Neural cell (in vitro differentiated cells): ENCODE data around the gene RTL3. TPM values are rescaled to one million over a fixed set of nuclear protein-coding genes. Genes with fewer than 3 reads are reported as not detected.

ENCODE experiments used
- H2AFZ ChIP-seq: fragments of 200-600, 300-800 bp; sonication (generic), shearing (Covaris generic); 2 replicates; pipeline ENCODE4 v1.6.0; 2014; ENCODE audit warnings: low read depth, mild to moderate bottlenecking, antibody characterized with exemption, low read length, moderate library complexity
- H3F3A ChIP-seq: fragments of 200-600 bp; shearing (Covaris generic); 2 replicates; pipeline ENCODE4 v1.6.1; 2016; ENCODE audit warnings: mild to moderate bottlenecking, moderate library complexity, mixed read lengths, antibody characterized with exemption, low read length; ENCODE audit not compliant: insufficient read depth, poor library complexity, severe bottlenecking
- H3K27ac ChIP-seq: fragments of 200-600, 300-800 bp; sonication (generic), shearing (Covaris generic); 2 replicates; pipeline ENCODE4 v1.5.1; 2014; ENCODE audit warnings: mild to moderate bottlenecking, low read length, moderate library complexity
- H3K27me3 ChIP-seq: fragments of 300-800, 200-600 bp; sonication (generic), shearing (Covaris generic); 2 replicates; pipeline ENCODE4 v1.6.0; 2014; ENCODE audit warnings: mild to moderate bottlenecking, low read depth, low read length, moderate library complexity; ENCODE audit not compliant: insufficient read depth
- H3K36me3 ChIP-seq: fragments of 300-800, 200-600 bp; sonication (generic), shearing (Covaris generic); 2 replicates; pipeline ENCODE4 v1.5.1; 2014; ENCODE audit warnings: mild to moderate bottlenecking, antibody characterized with exemption, low read length, moderate library complexity; ENCODE audit not compliant: insufficient read depth
- H3K4me2 ChIP-seq: fragments of 300-800, 200-600 bp; sonication (generic), shearing (Covaris generic); 2 replicates; pipeline ENCODE4 v1.6.0; 2014; ENCODE audit warnings: mild to moderate bottlenecking, low read length
- H3K4me3 ChIP-seq: fragments of 300-800, 200-600 bp; sonication (generic), shearing (Covaris generic); 2 replicates; pipeline ENCODE4 v1.5.1; 2014; ENCODE audit warnings: mild to moderate bottlenecking, low read length, moderate library complexity
- H3K79me2 ChIP-seq: fragments of 200-600 bp; shearing (Covaris generic); replicated peaks from 2 replicates; pipeline ENCODE4 v1.6.0; 2014; ENCODE audit warnings: mild to moderate bottlenecking, low read length, moderate library complexity; ENCODE audit not compliant: insufficient read depth
- H3K9ac ChIP-seq: fragments of 300-800, 200-600 bp; sonication (generic), shearing (Covaris generic); 2 replicates; pipeline ENCODE4 v1.6.1; 2016; ENCODE audit warnings: mild to moderate bottlenecking, low read length, mixed read lengths
- H3K9me2 ChIP-seq: fragments of 200-600 bp; shearing (Covaris generic); 2 replicates; pipeline ENCODE4 v1.6.1; 2016; ENCODE audit warnings: mild to moderate bottlenecking, low read length, mixed read lengths; ENCODE audit not compliant: insufficient read depth
- H3K9me3 ChIP-seq: fragments of 200-600, 300-800 bp; sonication (generic), shearing (Covaris generic); 2 replicates; pipeline ENCODE4 v1.6.1; 2016; ENCODE audit warnings: mild to moderate bottlenecking, mixed run types, low read length, moderate library complexity, mixed read lengths
- H4K20me1 ChIP-seq: fragments of 200-600 bp; shearing (Covaris generic); 2 replicates; pipeline ENCODE4 v1.6.1; 2016; ENCODE audit warnings: mild to moderate bottlenecking, mixed run types; ENCODE audit not compliant: insufficient read depth
- EP300 ChIP-seq: fragments of 450-650 bp; conservative IDR thresholded peaks from 2 replicates; pipeline ENCODE4 v1.6.1; 2014; ENCODE audit warnings: antibody characterized with exemption, mild to moderate bottlenecking, moderate library complexity; ENCODE audit not compliant: poor library complexity, severe bottlenecking
- EZH2 ChIP-seq: fragments of 200-600, 300-800 bp; shearing (Covaris generic), sonication (generic); IDR thresholded peaks from 2 replicates; pipeline ENCODE4 v1.6.1; 2014; ENCODE audit warnings: antibody characterized with exemption, low read length, borderline replicate concordance, mild to moderate bottlenecking; ENCODE audit not compliant: insufficient read depth, poor library complexity, severe bottlenecking
- MXI1 ChIP-seq: fragments of 450-650 bp; conservative IDR thresholded peaks from 2 replicates; pipeline ENCODE4 v1.6.1; 2014; ENCODE audit warnings: antibody characterized with exemption, mild to moderate bottlenecking; ENCODE audit not compliant: poor library complexity, severe bottlenecking
- POLR2AphosphoS5 ChIP-seq: IDR thresholded peaks from 2 replicates; pipeline ENCODE4 v1.6.1; 2012
- RAD21 ChIP-seq: fragments of 450-650 bp; conservative IDR thresholded peaks from 2 replicates; pipeline ENCODE4 v1.6.1; 2014; ENCODE audit warnings: antibody characterized with exemption, mild to moderate bottlenecking, moderate library complexity
- REST ChIP-seq: IDR thresholded peaks from 2 replicates; pipeline ENCODE4 v1.6.1; 2012; ENCODE audit warnings: borderline replicate concordance
- SMC3 ChIP-seq: fragments of 450-650 bp; conservative IDR thresholded peaks from 2 replicates; pipeline ENCODE4 v1.6.1; 2014; ENCODE audit warnings: antibody characterized with exemption, mild to moderate bottlenecking, moderate library complexity; ENCODE audit not compliant: poor library complexity
- TAF1 ChIP-seq: IDR thresholded peaks from 2 replicates; pipeline ENCODE4 v1.6.1; 2012; ENCODE audit warnings: low read depth
- polyA plus RNA-seq: library from polyadenylated mRNA; depleted of rRNA; stranded (reverse); fragments of >200 nt; gene quantifications from 2 replicates; pipeline ENCODE4 v1.2.3, GENCODE V29; 2014
- TF ChIP-seq, protein P1 (sequence below): fragments of 450-650 bp; IDR thresholded peaks from 2 replicates; pipeline ENCODE4 v1.5.1; 2014; ENCODE audit warnings: antibody characterized with exemption, mild to moderate bottlenecking, moderate library complexity; ENCODE audit not compliant: poor library complexity, severe bottlenecking

RTL3 gene
- polyA plus RNA-seq, 1 donor from 2014 or later: not detected

DNA sequence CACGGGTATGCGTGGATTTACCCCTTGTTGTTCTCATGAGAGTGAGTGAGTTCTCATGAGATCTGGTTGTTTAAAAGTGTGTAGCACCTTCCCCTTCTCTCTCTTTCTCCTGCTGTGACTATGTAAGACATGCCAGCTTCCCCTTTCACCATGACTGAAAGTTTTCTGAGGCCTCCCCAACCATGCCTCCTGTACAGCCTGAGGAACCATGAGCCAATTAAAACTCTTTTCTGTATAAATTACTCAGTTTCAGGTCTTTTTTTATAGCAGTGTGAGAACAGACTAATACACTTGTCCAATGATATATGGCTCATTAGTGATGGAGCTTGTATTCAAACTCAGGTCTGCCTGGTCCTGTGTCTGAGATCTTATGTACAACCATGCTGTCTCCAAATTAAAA lies 28.5 kb upstream of the RTL3 start:
- no peak overlapping the region for H3K4me3 ChIP-seq
- H3K9ac ChIP-seq: no peak overlapping the region
- H3K79me2 ChIP-seq: no peaks in the 10 kb centered on the region
- no peaks in the 10 kb centered on the region for H3K36me3 ChIP-seq
- no peak overlapping the region for H3K27ac ChIP-seq
- no peaks in the 10 kb centered on the region for H3F3A ChIP-seq
- H3K4me2 ChIP-seq: no peak overlapping the region
- no peaks in the 10 kb centered on the region for H4K20me1 ChIP-seq
- no peaks in the 10 kb centered on the region for H3K27me3 ChIP-seq
- no peaks in the 10 kb centered on the region for H3K9me3 ChIP-seq
- no peak for TF ChIP-seq EZH2
- no peak for TF ChIP-seq EP300
- no peak for TF ChIP-seq MXI1
- no peak for TF ChIP-seq SMC3
- no peaks in the 10 kb centered on the region for H3K9me2 ChIP-seq
- no peak overlapping the region for H2AFZ ChIP-seq

DNA sequence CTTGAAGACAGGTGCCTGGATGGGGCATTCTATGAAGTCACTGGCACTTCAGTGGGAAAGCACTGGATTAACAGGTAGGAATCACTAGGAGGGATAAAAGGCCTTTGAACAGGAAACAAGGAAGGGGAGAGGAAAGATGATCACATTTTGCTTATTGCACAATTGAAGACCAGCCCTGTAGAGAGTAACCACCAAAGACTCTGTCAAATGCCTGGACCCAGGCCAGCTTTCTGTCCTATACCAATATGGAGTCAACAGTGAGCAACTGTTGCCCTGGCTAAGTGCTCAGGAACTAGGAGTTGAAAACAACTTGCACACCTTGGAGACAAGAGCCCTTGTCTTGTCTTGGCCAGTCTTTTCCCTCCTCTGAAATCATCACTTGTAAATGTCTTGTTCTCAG lies 14.1 kb upstream of the RTL3 start:
- Histone ChIP-seq H3K9me3 (no peaks in the 10 kb centered on the region), H3F3A (no peaks in the 10 kb centered on the region), H3K27ac (no peak overlapping the region), H3K27me3 (no peaks in the 10 kb centered on the region), H3K9ac (no peak overlapping the region), H4K20me1 (no peaks in the 10 kb centered on the region), H3K79me2 (no peaks in the 10 kb centered on the region), H3K4me2 (no peak overlapping the region), H3K4me3 (no peak overlapping the region), H3K9me2 (no peaks in the 10 kb centered on the region), H3K36me3 (no peaks in the 10 kb centered on the region), H2AFZ (no peak overlapping the region)
- no peak for TF ChIP-seq EZH2
- no peak for TF ChIP-seq POLR2AphosphoS5
- no peak for TF ChIP-seq SMC3
- no peak for TF ChIP-seq TAF1
- TF ChIP-seq MXI1: no peak
- TF ChIP-seq RAD21: no peak
- TF ChIP-seq REST: no peak
- no peak for TF ChIP-seq EP300
- TF ChIP-seq, protein P1, sequence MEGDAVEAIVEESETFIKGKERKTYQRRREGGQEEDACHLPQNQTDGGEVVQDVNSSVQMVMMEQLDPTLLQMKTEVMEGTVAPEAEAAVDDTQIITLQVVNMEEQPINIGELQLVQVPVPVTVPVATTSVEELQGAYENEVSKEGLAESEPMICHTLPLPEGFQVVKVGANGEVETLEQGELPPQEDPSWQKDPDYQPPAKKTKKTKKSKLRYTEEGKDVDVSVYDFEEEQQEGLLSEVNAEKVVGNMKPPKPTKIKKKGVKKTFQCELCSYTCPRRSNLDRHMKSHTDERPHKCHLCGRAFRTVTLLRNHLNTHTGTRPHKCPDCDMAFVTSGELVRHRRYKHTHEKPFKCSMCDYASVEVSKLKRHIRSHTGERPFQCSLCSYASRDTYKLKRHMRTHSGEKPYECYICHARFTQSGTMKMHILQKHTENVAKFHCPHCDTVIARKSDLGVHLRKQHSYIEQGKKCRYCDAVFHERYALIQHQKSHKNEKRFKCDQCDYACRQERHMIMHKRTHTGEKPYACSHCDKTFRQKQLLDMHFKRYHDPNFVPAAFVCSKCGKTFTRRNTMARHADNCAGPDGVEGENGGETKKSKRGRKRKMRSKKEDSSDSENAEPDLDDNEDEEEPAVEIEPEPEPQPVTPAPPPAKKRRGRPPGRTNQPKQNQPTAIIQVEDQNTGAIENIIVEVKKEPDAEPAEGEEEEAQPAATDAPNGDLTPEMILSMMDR: no peak

DNA sequence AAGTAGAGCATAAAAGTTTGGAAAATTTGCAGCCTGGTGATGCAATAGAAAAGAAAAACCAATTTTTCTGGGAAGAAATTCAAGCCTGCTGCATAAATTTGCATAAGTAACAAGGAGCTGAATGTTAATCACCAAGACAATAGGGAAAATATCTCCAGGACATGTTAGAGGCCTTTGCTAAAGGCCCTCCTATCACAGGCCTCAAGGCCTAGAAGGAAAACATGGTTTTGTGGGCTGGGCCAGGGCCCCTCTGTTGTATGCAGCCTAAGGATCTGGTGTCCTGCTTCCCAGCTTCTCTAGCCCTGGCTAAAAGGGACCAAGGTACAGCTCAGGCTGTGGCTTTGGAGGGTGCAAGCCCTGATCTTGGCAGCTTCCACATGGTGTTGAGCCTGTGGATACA lies 6.2 kb upstream of the RTL3 start:
- no peak overlapping the region for H3K4me2 ChIP-seq
- H3K9me3 ChIP-seq: no peaks in the 10 kb centered on the region
- H3K9me2 ChIP-seq: no peaks in the 10 kb centered on the region
- TF ChIP-seq, protein P1: no peak
- TF ChIP-seq EZH2 (no peak), TAF1 (no peak), RAD21 (no peak), POLR2AphosphoS5 (no peak), EP300 (no peak), REST (no peak)
- no peaks in the 10 kb centered on the region for H3K27me3 ChIP-seq
- H3K36me3 ChIP-seq: no peaks in the 10 kb centered on the region
- H3K9ac ChIP-seq: no peak overlapping the region
- no peaks in the 10 kb centered on the region for H3K79me2 ChIP-seq
- H3F3A ChIP-seq: no peaks in the 10 kb centered on the region
- H2AFZ ChIP-seq: no peak overlapping the region
- H3K4me3 ChIP-seq: no peak overlapping the region
- no peak overlapping the region for H3K27ac ChIP-seq
- no peaks in the 10 kb centered on the region for H4K20me1 ChIP-seq
